HepG2 (cell line): Measurements from ENCODE around the gene KAZN.

Experiments
- BRCA1 ChIP-seq: sonication (generic); formaldehyde crosslinking; IDR thresholded peaks from 2 replicates; pipeline ENCODE4 v1.4.0; 2020; ENCODE audit warnings: missing genetic modification reagents
- REXO4 ChIP-seq: sonication (generic); formaldehyde crosslinking; IDR thresholded peaks from 2 replicates; pipeline ENCODE4 v1.8.0; 2022; ENCODE audit warnings: missing genetic modification reagents, mild to moderate bottlenecking, borderline replicate concordance
- SP1 ChIP-seq, 2 experiments: fragments of 450-650 bp in 1 of 2; sonication (generic) in 1 of 2; formaldehyde crosslinking in 1 of 2; IDR thresholded peaks; 2 replicates each; pipeline versions ENCODE4 v1.4.0 to v1.6.1; 2016 to 2020; ENCODE audit warnings: missing genetic modification reagents in 1 of 2
- SRF ChIP-seq: IDR thresholded peaks from 2 replicates; pipeline ENCODE4 v1.6.1; 2011; ENCODE audit warnings: mild to moderate bottlenecking, low read depth, low read length, moderate library complexity
- ZNF367 ChIP-seq: sonication (generic); formaldehyde crosslinking; IDR thresholded peaks from 2 replicates; pipeline ENCODE4 v1.4.0; 2020; ENCODE audit warnings: missing genetic modification reagents, borderline replicate concordance
- ZNF598 ChIP-seq: sonication (generic); formaldehyde crosslinking; IDR thresholded peaks from 2 replicates; pipeline ENCODE4 v1.5.1; 2020; ENCODE audit warnings: mild to moderate bottlenecking, missing genetic modification reagents, borderline replicate concordance
- TF ChIP-seq, protein P1 (sequence below): sonication (generic); formaldehyde crosslinking; IDR thresholded peaks from 2 replicates; pipeline ENCODE4 v1.5.0; 2020; ENCODE audit warnings: mild to moderate bottlenecking, missing genetic modification reagents
- TF ChIP-seq, protein P2 (sequence below): sonication (generic); IDR thresholded peaks from 2 replicates; pipeline ENCODE4 v1.6.1; 2016; ENCODE audit warnings: low read depth, borderline replicate concordance
- TF ChIP-seq, protein P3 (sequence below): sonication (generic); formaldehyde crosslinking; IDR thresholded peaks from 2 replicates; pipeline ENCODE4 v1.4.0; 2020; ENCODE audit warnings: low read depth, mild to moderate bottlenecking, missing genetic modification reagents

DNA sequence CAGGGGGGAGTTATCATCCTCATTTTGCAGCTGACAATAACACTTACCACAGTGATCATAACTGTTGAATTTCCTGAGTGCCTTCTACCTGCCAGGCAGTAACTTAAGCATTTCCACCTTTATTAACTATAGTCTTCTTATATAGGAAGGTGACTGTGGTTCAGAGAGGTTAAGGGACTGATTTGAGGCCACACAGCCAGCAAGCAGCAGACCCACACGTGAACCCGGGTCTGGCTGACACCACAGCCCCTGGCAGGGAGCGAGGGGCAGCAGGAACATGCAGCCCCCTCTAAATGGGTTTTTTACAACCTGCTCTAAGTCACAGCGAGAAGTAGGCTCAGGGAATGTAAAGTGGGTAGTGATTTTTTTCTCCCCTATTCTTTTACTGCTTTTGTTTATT, 248.2 kb downstream of the KAZN start:
- TF ChIP-seq, protein P1, sequence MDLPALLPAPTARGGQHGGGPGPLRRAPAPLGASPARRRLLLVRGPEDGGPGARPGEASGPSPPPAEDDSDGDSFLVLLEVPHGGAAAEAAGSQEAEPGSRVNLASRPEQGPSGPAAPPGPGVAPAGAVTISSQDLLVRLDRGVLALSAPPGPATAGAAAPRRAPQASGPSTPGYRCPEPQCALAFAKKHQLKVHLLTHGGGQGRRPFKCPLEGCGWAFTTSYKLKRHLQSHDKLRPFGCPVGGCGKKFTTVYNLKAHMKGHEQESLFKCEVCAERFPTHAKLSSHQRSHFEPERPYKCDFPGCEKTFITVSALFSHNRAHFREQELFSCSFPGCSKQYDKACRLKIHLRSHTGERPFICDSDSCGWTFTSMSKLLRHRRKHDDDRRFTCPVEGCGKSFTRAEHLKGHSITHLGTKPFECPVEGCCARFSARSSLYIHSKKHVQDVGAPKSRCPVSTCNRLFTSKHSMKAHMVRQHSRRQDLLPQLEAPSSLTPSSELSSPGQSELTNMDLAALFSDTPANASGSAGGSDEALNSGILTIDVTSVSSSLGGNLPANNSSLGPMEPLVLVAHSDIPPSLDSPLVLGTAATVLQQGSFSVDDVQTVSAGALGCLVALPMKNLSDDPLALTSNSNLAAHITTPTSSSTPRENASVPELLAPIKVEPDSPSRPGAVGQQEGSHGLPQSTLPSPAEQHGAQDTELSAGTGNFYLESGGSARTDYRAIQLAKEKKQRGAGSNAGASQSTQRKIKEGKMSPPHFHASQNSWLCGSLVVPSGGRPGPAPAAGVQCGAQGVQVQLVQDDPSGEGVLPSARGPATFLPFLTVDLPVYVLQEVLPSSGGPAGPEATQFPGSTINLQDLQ (CRISPR knock-in tag), result no peak
- no peak for TF ChIP-seq SRF
- TF ChIP-seq SP1 (IDR thresholded peaks at IDR 0.05), result no peak
- TF ChIP-seq SP1 (CRISPR knock-in tag; IDR thresholded peaks at IDR 0.05), result no peak
- TF ChIP-seq ZNF367 (CRISPR knock-in tag), result no peak
- TF ChIP-seq BRCA1, result no peak
- TF ChIP-seq, protein P2, sequence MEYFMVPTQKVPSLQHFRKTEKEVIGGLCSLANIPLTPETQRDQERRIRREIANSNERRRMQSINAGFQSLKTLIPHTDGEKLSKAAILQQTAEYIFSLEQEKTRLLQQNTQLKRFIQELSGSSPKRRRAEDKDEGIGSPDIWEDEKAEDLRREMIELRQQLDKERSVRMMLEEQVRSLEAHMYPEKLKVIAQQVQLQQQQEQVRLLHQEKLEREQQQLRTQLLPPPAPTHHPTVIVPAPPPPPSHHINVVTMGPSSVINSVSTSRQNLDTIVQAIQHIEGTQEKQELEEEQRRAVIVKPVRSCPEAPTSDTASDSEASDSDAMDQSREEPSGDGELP, result no peak
- TF ChIP-seq, protein P3, sequence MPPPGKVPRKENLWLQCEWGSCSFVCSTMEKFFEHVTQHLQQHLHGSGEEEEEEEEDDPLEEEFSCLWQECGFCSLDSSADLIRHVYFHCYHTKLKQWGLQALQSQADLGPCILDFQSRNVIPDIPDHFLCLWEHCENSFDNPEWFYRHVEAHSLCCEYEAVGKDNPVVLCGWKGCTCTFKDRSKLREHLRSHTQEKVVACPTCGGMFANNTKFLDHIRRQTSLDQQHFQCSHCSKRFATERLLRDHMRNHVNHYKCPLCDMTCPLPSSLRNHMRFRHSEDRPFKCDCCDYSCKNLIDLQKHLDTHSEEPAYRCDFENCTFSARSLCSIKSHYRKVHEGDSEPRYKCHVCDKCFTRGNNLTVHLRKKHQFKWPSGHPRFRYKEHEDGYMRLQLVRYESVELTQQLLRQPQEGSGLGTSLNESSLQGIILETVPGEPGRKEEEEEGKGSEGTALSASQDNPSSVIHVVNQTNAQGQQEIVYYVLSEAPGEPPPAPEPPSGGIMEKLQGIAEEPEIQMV (CRISPR knock-in tag), result no peak
- TF ChIP-seq REXO4 (CRISPR knock-in tag), result no peak
- no peak for TF ChIP-seq ZNF598 (CRISPR knock-in tag)
